Prostate gland (tissue), 2 donors: ENCODE results near the gene CFTR.

Source experiments
- CTCF ChIP-seq, 4 experiments: fragments of 200-600 bp in 2 of 4; fragments of 450-650 bp in 2 of 4; sonication (generic) in 2 of 4; IDR thresholded peaks; 1 replicate in 3 of 4; 2 replicates in 1 of 4; pipeline ENCODE4 v1.5.1; 2016 to 2019; ENCODE audit warnings: antibody characterized with exemption in 4 of 4, mild to moderate bottlenecking in 2 of 4, moderate library complexity in 2 of 4
- POLR2A ChIP-seq: fragments of 450-650 bp; IDR thresholded peaks from one replicate; pipeline ENCODE4 v1.6.1; 2016; ENCODE audit warnings: antibody characterized with exemption, mild to moderate bottlenecking

DNA sequence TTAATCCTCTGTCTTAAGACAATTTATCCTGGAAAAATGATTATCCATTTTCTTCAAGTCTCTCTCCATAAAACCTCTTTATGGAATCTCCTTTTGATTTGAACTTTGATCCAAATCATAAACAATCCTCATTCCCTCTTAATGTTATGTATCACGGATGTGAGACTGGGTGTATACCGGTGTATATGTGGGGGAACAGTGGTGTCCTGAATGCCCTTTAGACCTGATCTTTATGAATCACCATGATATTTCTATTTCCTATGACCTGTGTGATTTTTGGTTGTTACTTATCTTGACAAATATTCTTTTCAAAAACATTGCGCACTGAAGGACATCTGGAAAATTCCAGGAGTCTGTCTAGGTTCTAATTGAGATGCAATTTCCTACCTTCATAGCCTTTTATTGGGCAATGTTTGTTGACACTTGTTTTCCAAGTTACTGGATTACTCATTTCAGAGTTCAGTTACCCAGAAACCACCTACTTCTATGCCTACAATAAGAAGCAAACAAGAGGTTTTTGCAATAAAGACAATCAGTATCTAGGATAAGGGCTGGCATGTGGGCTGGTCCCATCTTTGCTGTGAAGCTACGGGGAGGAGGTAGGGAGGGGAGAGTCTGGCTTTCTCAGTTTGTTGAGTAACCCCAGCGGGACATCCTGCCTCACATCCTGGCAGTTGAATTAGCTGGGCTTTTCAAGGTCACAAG lies 203.0 kb downstream of the CFTR start:
- TF ChIP-seq CTCF (IDR thresholded peaks at IDR 0.05) (no peak), POLR2A (no peak)
